GM13976 (cell line): ENCODE measurements around the gene PRKRA.
"Not testable (repeated sequence)": the region's sequence is repeated elsewhere in the genome, so short reads cannot be mapped to it uniquely, and the experiment has no call there.

Source experiments
- DNase-seq: peaks from one replicate; pipeline ENCODE4 v3.0.0; 2012; ENCODE audit warnings: low spot score
- CTCF ChIP-seq: IDR thresholded peaks from 2 replicates; pipeline ENCODE4 v1.5.1; 2012; ENCODE audit warnings: borderline replicate concordance, mild to moderate bottlenecking; ENCODE audit not compliant: insufficient read depth; ENCODE audit errors: extremely low read depth, missing control alignments, control extremely low read depth
- in situ Hi-C: fragments of 300-500 bp; cut with MboI; formaldehyde crosslinking; loops from one replicate; pipeline ENCODE4 v1.12.0; 2022; ENCODE audit warnings: low sequenced_read_pairs, mixed read lengths, inconsistent platforms; ENCODE audit not compliant: unreplicated experiment

Gene PRKRA

GRCh38 chr2:178426388-178426787 is 24.6 kb downstream of the PRKRA start:
- no peak for TF ChIP-seq CTCF
- in situ Hi-C loops = no loop called here
- no peak for DNase-seq

- DNase-seq = no peak
- TF ChIP-seq CTCF = no peak
- in situ Hi-C loops = no loop called here
Observed at GRCh38 chr2:178425255-178425827, 25.6 kb downstream of the PRKRA start.

GRCh38 chr2:178423746-178424145 is 27.2 kb downstream of the PRKRA start:
- DNase-seq = not testable (repeated sequence)
- in situ Hi-C loops = loop anchor here (25.0 kb wide), 1 partner anchor 311 kb away; the partner anchor contains the start of gene RBM45

- in situ Hi-C loops = loop anchor here (25.0 kb wide), 1 partner anchor 310 kb away; the partner anchor contains the start of gene RBM45
- no peak for TF ChIP-seq CTCF
- no peak for DNase-seq
Observed at GRCh38 chr2:178422097-178422496, 28.9 kb downstream of the PRKRA start.

GRCh38 chr2:178420463-178420999 is 30.4 kb downstream of the PRKRA start:
- no peak for DNase-seq
- in situ Hi-C loops = loop anchor here (25.0 kb wide), 1 partner anchor 308 kb away; the partner anchor contains the start of gene RBM45
- TF ChIP-seq CTCF = no peak

GRCh38 chr2:178419123-178419522 is 31.9 kb downstream of the PRKRA start:
- DNase-seq = no peak
- in situ Hi-C loops = loop anchor here (25.0 kb wide), 1 partner anchor 307 kb away; the partner anchor contains the start of gene RBM45
- TF ChIP-seq CTCF = peak; percentile 27

- TF ChIP-seq CTCF = no peak
- in situ Hi-C loops = loop anchor here (25.0 kb wide), 1 partner anchor 306 kb away; the partner anchor contains the start of gene RBM45
- DNase-seq = no peak
Observed at GRCh38 chr2:178418426-178418825, 32.5 kb downstream of the PRKRA start.
